Loucy (cell line): ENCODE measurements around the gene ADAMTS2.

Experiments
- H2AFZ ChIP-seq: fragments of 200-600 bp; sonication (generic); 2 replicates; pipeline ENCODE4 v1.6.0; 2016; ENCODE audit warnings: antibody characterized with exemption, mild to moderate bottlenecking, low read length, moderate library complexity
- H3F3A ChIP-seq: fragments of 200-600 bp; 2 replicates; pipeline ENCODE4 v1.6.0; 2016; ENCODE audit warnings: antibody characterized with exemption, low read depth, mild to moderate bottlenecking
- H3K27me3 ChIP-seq: fragments of 200-600 bp; sonication (generic); 2 replicates; pipeline ENCODE4 v1.6.1; 2014; ENCODE audit warnings: low read length, mild to moderate bottlenecking; ENCODE audit not compliant: insufficient read depth, poor library complexity, severe bottlenecking
- H3K36me3 ChIP-seq: fragments of 200-600 bp; sonication (generic); 2 replicates; pipeline ENCODE4 v1.6.1; 2016; ENCODE audit warnings: low read length; ENCODE audit not compliant: insufficient read depth
- H3K4me1 ChIP-seq: fragments of 200-600 bp; sonication (generic); 2 replicates; pipeline ENCODE4 v1.5.1; 2014; ENCODE audit warnings: low read length, mild to moderate bottlenecking; ENCODE audit not compliant: insufficient read depth, poor library complexity, severe bottlenecking
- H3K4me2 ChIP-seq: fragments of 200-600 bp; sonication (generic); 2 replicates; pipeline ENCODE4 v1.6.0; 2014; ENCODE audit warnings: antibody characterized with exemption, low read length, low read depth, mild to moderate bottlenecking; ENCODE audit not compliant: poor library complexity, severe bottlenecking
- H3K4me3 ChIP-seq: fragments of 200-600 bp; sonication (generic); 2 replicates; pipeline ENCODE4 v1.5.1; 2014; ENCODE audit warnings: low read length, mild to moderate bottlenecking, mixed read lengths; ENCODE audit not compliant: poor library complexity, severe bottlenecking
- H3K79me2 ChIP-seq: fragments of 200-600 bp; sonication (generic); 2 replicates; pipeline ENCODE4 v1.6.1; 2014; ENCODE audit warnings: low read length; ENCODE audit not compliant: insufficient read depth
- H3K9ac ChIP-seq: fragments of 200-600 bp; sonication (generic); 2 replicates; pipeline ENCODE4 v1.6.0; 2014; ENCODE audit warnings: mild to moderate bottlenecking, low read depth, low read length, moderate library complexity; ENCODE audit not compliant: poor library complexity, severe bottlenecking
- H3K9me2 ChIP-seq: fragments of 200-600 bp; sonication (generic); replicated peaks from 2 replicates; pipeline ENCODE4 v1.6.1; 2016; ENCODE audit warnings: low read depth, low read length, mixed read lengths
- H3K9me3 ChIP-seq: fragments of 200-600 bp; sonication (generic); 2 replicates; pipeline ENCODE4 v1.6.1; 2014; ENCODE audit warnings: mild to moderate bottlenecking, antibody characterized with exemption, low read length, low read depth; ENCODE audit not compliant: insufficient read depth
- H4K20me1 ChIP-seq: fragments of 200-600 bp; sonication (generic); 2 replicates; pipeline ENCODE4 v1.6.0; 2014; ENCODE audit warnings: antibody characterized with exemption, low read length, mild to moderate bottlenecking; ENCODE audit not compliant: insufficient read depth, poor library complexity, severe bottlenecking
- EZH2phosphoT487 ChIP-seq: fragments of 200-600 bp; IDR thresholded peaks from 2 replicates; pipeline ENCODE4 v1.6.1; 2018; ENCODE audit warnings: antibody characterized with exemption, mild to moderate bottlenecking, moderate library complexity, borderline replicate concordance
- TF ChIP-seq, protein P1 (sequence below): fragments of 200-600 bp; sonication (generic); conservative IDR thresholded peaks from 2 replicates; pipeline ENCODE4 v1.5.1; 2014; ENCODE audit warnings: mild to moderate bottlenecking, antibody characterized with exemption, low read length

The ADAMTS2 gene

DNA sequence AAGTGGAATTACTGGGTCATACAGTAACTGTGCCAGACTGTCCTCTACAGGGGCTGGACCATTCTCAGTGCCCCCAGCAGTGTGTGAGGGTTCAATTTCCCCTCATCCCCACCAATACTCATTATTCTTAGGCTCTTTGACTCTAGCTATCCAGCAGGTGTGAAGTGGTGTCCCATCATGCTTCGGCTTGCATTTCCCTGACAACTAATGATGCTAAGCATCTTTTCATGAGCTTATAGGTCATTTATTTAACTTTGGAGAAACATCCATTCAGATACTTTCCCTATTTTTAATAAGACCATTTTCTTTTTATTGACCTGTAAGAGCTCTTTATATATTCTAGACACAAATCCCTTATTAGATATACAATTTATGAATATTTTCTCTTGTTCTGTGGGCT, 63.6 kb downstream of the ADAMTS2 start:
- Histone ChIP-seq H3K27me3 (no peaks in the 10 kb centered on the region), H3K9me2 (no peaks in the 10 kb centered on the region), H3F3A (no peaks in the 10 kb centered on the region), H3K36me3 (no peaks in the 10 kb centered on the region), H3K9me3 (no peaks in the 10 kb centered on the region), H3K4me2 (no peak overlapping the region), H4K20me1 (no peaks in the 10 kb centered on the region), H2AFZ (no peak overlapping the region), H3K9ac (no peak overlapping the region), H3K4me1 (no peaks in the 10 kb centered on the region), H3K4me3 (no peak overlapping the region), H3K79me2 (no peaks in the 10 kb centered on the region)
- no peak for TF ChIP-seq EZH2phosphoT487
- TF ChIP-seq, protein P1, sequence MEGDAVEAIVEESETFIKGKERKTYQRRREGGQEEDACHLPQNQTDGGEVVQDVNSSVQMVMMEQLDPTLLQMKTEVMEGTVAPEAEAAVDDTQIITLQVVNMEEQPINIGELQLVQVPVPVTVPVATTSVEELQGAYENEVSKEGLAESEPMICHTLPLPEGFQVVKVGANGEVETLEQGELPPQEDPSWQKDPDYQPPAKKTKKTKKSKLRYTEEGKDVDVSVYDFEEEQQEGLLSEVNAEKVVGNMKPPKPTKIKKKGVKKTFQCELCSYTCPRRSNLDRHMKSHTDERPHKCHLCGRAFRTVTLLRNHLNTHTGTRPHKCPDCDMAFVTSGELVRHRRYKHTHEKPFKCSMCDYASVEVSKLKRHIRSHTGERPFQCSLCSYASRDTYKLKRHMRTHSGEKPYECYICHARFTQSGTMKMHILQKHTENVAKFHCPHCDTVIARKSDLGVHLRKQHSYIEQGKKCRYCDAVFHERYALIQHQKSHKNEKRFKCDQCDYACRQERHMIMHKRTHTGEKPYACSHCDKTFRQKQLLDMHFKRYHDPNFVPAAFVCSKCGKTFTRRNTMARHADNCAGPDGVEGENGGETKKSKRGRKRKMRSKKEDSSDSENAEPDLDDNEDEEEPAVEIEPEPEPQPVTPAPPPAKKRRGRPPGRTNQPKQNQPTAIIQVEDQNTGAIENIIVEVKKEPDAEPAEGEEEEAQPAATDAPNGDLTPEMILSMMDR, result no peak

DNA sequence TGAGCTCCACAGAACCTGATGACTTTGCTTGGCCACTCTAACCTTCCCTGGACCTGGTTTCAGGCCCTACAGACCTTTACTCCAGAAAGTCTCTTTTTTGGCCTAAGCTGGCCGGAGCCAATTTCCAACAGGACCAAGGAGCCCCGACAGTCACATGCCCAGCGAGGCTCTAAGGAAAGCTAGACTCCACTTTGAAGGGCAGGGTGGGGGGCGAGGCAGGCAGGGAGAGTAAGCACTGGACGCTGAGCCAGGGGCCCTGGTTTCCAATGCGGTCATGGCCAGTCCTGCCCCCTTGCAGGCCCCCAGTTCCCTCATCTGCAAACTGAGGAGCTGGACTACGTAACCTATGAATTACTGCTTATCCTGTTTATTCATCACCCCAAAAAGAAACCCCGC, 65.2 kb downstream of the ADAMTS2 start:
- no peaks in the 10 kb centered on the region for H3K27me3 ChIP-seq
- H4K20me1 ChIP-seq, result no peaks in the 10 kb centered on the region
- no peaks in the 10 kb centered on the region for H3K4me1 ChIP-seq
- H2AFZ ChIP-seq, result no peak overlapping the region
- no peak overlapping the region for H3K9ac ChIP-seq
- TF ChIP-seq, protein P1, result no peak
- TF ChIP-seq EZH2phosphoT487, result no peak
- H3K9me2 ChIP-seq, result no peaks in the 10 kb centered on the region
- H3K4me2 ChIP-seq, result no peak overlapping the region
- no peaks in the 10 kb centered on the region for H3F3A ChIP-seq
- H3K79me2 ChIP-seq, result no peaks in the 10 kb centered on the region
- no peaks in the 10 kb centered on the region for H3K9me3 ChIP-seq
- no peak overlapping the region for H3K4me3 ChIP-seq
- H3K36me3 ChIP-seq, result no peaks in the 10 kb centered on the region

DNA sequence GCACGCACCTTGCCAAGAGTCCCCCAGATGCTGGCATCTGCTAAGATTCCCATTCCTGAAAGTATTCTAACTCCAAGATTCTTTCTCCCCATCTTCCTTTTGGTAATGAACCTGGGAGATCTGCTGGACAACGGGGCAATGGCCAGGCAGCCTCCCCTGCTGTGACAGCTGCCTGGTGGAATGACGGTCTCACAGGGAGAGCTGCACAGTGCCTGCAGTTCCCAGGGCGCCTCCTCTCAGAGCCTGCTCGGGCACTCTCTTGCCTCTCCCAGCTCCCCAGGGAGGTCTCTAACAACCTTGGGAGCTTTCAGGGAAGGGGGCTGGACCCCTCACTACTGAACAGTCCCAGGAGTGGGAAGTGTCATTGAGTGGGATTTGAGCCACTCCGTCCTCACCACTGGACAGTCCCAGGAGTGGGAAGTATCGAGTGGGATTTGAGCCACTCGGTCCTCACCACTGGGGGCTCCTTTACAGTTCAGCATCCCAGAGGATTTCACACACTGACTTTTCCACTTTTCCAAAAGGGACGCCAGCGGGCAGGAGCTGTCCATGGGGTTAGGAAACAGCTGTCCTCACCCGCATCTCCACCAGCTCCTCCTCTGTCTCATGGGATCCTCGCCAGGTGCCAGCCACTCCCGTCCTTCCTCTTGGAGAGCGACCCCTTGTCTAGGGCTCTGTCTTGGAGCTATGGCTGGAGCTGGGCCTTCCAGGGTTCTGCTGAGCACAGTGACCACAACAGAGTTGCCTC, 65.7 kb downstream of the ADAMTS2 start:
- Histone ChIP-seq H3K4me3 (no peak overlapping the region), H3K79me2 (no peaks in the 10 kb centered on the region), H3K36me3 (no peaks in the 10 kb centered on the region), H3K4me2 (no peak overlapping the region), H3K9me2 (no peaks in the 10 kb centered on the region), H4K20me1 (no peaks in the 10 kb centered on the region), H2AFZ (no peak overlapping the region), H3K4me1 (no peaks in the 10 kb centered on the region), H3K9me3 (no peaks in the 10 kb centered on the region), H3K27me3 (no peaks in the 10 kb centered on the region), H3K9ac (no peak overlapping the region), H3F3A (no peaks in the 10 kb centered on the region)
- TF ChIP-seq EZH2phosphoT487, result no peak
- TF ChIP-seq, protein P1, result no peak
